GM19099 (cell line): ENCODE measurements around the gene WNT6.

ENCODE experiments used
- POLR2A ChIP-seq: IDR thresholded peaks from 3 replicates; pipeline ENCODE4 v1.6.1; 2011; ENCODE audit warnings: low read depth; ENCODE audit not compliant: insufficient read length; ENCODE audit errors: extremely low read depth

Gene WNT6

GRCh38 chr2:218849721-218850120 lies 9.9 kb upstream of the WNT6 start:
- no peak for TF ChIP-seq POLR2A

GRCh38 chr2:218850796-218851195 lies 8.8 kb upstream of the WNT6 start:
- TF ChIP-seq POLR2A, result no peak

- TF ChIP-seq POLR2A, result no peak
These were observed 8.3 kb upstream of the WNT6 start for GRCh38 chr2:218851286-218851685.

GRCh38 chr2:218852911-218853667 lies 6.5 kb upstream of the WNT6 start:
- TF ChIP-seq POLR2A, result no peak

GRCh38 chr2:218853766-218854165 lies 5.8 kb upstream of the WNT6 start:
- TF ChIP-seq POLR2A, result no peak

GRCh38 chr2:218854860-218855259 lies 4.7 kb upstream of the WNT6 start:
- TF ChIP-seq POLR2A, result no peak

GRCh38 chr2:218855305-218856166 lies 4.1 kb upstream of the WNT6 start:
- no peak for TF ChIP-seq POLR2A

GRCh38 chr2:218856167-218856895 lies 3.3 kb upstream of the WNT6 start:
- TF ChIP-seq POLR2A, result no peak

- TF ChIP-seq POLR2A, result no peak
These were observed 2.7 kb upstream of the WNT6 start for GRCh38 chr2:218856896-218857243.

- TF ChIP-seq POLR2A, result no peak
These were observed 2.1 kb upstream of the WNT6 start for GRCh38 chr2:218857371-218858137.

GRCh38 chr2:218858138-218858445 lies 1.5 kb upstream of the WNT6 start:
- no peak for TF ChIP-seq POLR2A

GRCh38 chr2:218858671-218859555 lies 692 bp upstream of the WNT6 start:
- no peak for TF ChIP-seq POLR2A

- TF ChIP-seq POLR2A, result no peak
These were observed 605 bp downstream of the WNT6 start for GRCh38 chr2:218859988-218860831.
